ENCODE results near the gene KRTAP5-7. TPM values are rescaled to one million over a fixed set of nuclear protein-coding genes. Genes with fewer than 3 reads are reported as not detected.
"Not testable (repeated sequence)": the region's sequence is repeated elsewhere in the genome, so short reads cannot be mapped to it uniquely, and the experiment has no call there.

Gene KRTAP5-7
- total RNA-seq, 1 experiment from 2014 or later = not detected

DNA sequence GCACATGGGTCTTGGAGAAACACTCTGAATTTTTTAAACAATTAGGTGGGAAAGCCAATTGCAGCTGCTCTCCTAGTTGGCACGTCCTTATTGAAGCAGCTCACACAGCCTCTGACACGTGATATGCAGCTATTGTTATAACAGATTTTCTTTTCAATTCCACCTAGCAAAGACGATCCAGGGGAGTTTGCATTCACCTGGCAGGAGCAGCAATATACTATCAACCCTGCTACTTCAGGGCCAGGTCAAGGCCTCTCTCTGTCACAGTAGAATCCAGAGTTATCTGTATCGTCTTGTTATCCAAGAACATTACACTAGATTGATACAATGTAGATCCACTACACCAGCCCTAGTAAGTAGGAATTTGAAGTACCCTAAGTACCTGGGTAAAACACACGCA is 47.4 kb downstream of the KRTAP5-7 start:
- Histone ChIP-seq H3K9me2 (ENCODE audit: insufficient read depth) (no peaks in the 10 kb centered on the region), H3K4me2 (no peak overlapping the region), H3K27me3 (ENCODE audit: insufficient read depth, low read depth) (peaks cover 44% of the 10 kb centered on the region), H4K20me1 (ENCODE audit: insufficient read depth) (no peaks in the 10 kb centered on the region), H3K9me3 (ENCODE audit: insufficient read depth, low read depth) (no peaks in the 10 kb centered on the region), H2AFZ (no peak overlapping the region), H3K27ac (no peak overlapping the region), H3F3A (ENCODE audit: insufficient read depth, low read depth) (no peaks in the 10 kb centered on the region), H3K4me3 (no peak overlapping the region), H3K4me1 (replicated peaks; ENCODE audit: insufficient read depth) (no peaks in the 10 kb centered on the region), H3K36me3 (ENCODE audit: low read depth) (no peaks in the 10 kb centered on the region), H3K79me2 (ENCODE audit: low read depth) (no peaks in the 10 kb centered on the region)
- ChIA-PET POLR2A (ENCODE audit: unreplicated experiment) (interaction anchor here (0.6 kb wide), 1 partner anchor 573 kb away, joined by 3 read pairs; no protein-coding TSS in a partner anchor), CTCF (interaction anchor here (0.6 kb wide), 1 partner anchor 1894 kb away, joined by 3 read pairs; no protein-coding TSS in a partner anchor)
- DNase-seq = no peak
- no peak for TF ChIP-seq EZH2 (IDR thresholded peaks at IDR 0.05; ENCODE audit: low read depth)
- no peak for TF ChIP-seq CTCF (conservative IDR thresholded peaks at IDR 0.05)
- intact Hi-C loops (cut with micrococcal nuclease; ENCODE audit: unreplicated experiment) = no loop called here
- no TSS peak for BruUV-seq (replicated peaks)

- intact Hi-C loops (cut with micrococcal nuclease; ENCODE audit: unreplicated experiment) = no loop called here
- ChIA-PET CTCF (interaction anchor here (0.6 kb wide), 1 partner anchor 401 kb away, joined by 3 read pairs; no protein-coding TSS in a partner anchor), POLR2A (ENCODE audit: unreplicated experiment) (no interaction called here)
- no peaks in the 10 kb centered on the region for H3K9me2 ChIP-seq (ENCODE audit: insufficient read depth)
- H3K4me2 ChIP-seq = no peak overlapping the region
- BruUV-seq (replicated peaks) = no TSS peak
- H3K79me2 ChIP-seq (ENCODE audit: low read depth) = no peaks in the 10 kb centered on the region
- H3K9me3 ChIP-seq (ENCODE audit: insufficient read depth, low read depth) = no peaks in the 10 kb centered on the region
- DNase-seq = no peak
- H3K27me3 ChIP-seq (ENCODE audit: insufficient read depth, low read depth) = peaks cover 44% of the 10 kb centered on the region
- no peak overlapping the region for H2AFZ ChIP-seq
- TF ChIP-seq EZH2 (IDR thresholded peaks at IDR 0.05; ENCODE audit: low read depth) (no peak), CTCF (conservative IDR thresholded peaks at IDR 0.05) (no peak)
- H4K20me1 ChIP-seq (ENCODE audit: insufficient read depth) = no peaks in the 10 kb centered on the region
- H3K4me1 ChIP-seq (replicated peaks; ENCODE audit: insufficient read depth) = peaks cover 5% of the 10 kb centered on the region; the same call in 1 of the 2 replicates
- H3F3A ChIP-seq (ENCODE audit: insufficient read depth, low read depth) = no peaks in the 10 kb centered on the region
- H3K4me3 ChIP-seq = no peak overlapping the region
- no peak overlapping the region for H3K27ac ChIP-seq
- no peaks in the 10 kb centered on the region for H3K36me3 ChIP-seq (ENCODE audit: low read depth)
These were observed 48.8 kb downstream of the KRTAP5-7 start for GRCh38 chr11:71575723-71576424.

DNA sequence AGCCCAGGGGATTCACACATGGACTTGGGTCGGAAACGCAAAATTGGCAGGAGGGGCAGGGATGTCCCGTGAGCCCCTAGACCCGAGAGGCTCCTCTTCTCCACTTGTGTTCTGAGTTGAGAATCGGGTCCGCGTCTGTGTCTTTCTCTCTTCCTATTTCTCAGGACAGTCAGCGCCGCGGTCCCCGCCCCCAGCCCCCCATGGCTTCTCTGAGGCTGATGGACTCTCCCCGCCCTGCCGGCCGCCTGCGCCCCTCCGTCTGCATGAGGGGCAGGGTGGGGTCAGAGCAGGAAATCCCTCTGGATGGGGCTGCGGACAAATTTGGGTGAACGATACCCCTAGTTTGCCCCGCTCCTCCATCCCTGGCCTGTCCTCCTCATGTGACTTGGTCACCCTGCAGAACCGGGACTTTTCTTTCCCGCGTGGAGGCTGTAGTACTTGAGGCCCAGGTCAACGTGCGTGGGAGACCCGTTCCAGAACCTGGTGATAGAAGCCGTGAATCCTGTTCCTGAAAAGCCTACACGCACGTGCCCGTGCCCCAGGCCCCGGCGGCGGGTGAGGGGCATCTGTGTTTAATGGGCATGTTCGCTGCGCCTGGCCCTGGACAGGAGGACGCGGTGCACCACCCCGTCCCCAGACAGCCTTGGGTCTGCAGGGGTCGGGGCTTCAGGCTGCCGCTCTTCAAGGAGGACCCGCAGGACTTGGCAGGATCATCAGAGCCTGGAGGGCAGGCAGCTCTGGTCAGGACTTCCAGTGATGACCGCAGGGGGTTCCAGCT is 49.8 kb downstream of the KRTAP5-7 start:
- DNase-seq; intact Hi-C loops (cut with micrococcal nuclease; ENCODE audit: unreplicated experiment); H3F3A ChIP-seq (ENCODE audit: insufficient read depth, low read depth); H3K27ac ChIP-seq; H3K9me3 ChIP-seq (ENCODE audit: insufficient read depth, low read depth); POLR2A ChIA-PET (ENCODE audit: unreplicated experiment); H3K4me2 ChIP-seq; H4K20me1 ChIP-seq (ENCODE audit: insufficient read depth); H3K9me2 ChIP-seq (ENCODE audit: insufficient read depth); H3K36me3 ChIP-seq (ENCODE audit: low read depth); BruUV-seq (replicated peaks); H3K79me2 ChIP-seq (ENCODE audit: low read depth); H2AFZ ChIP-seq; H3K4me1 ChIP-seq (replicated peaks; ENCODE audit: insufficient read depth); H3K4me3 ChIP-seq: not testable (repeated sequence)
- peaks cover 44% of the 10 kb centered on the region for H3K27me3 ChIP-seq (ENCODE audit: insufficient read depth, low read depth)
- CTCF ChIA-PET = interaction anchor here (0.6 kb wide), 1 partner anchor 400 kb away, joined by 3 read pairs; no protein-coding TSS in a partner anchor

All from PC-9 (cell line).